Nephron (organoid): ENCODE data around the gene UBE4B.

Experiments used
- H3K27ac Mint-ChIP-seq, 3 experiments: 2 replicates each; pipeline ENCODE4 v1.8.0; 2020; ENCODE audit warnings: mixed read lengths in 3 of 3, mild to moderate bottlenecking in 2 of 3, moderate library complexity in 1 of 3
- H3K27me3 Mint-ChIP-seq: 2 replicates; pipeline ENCODE4 v1.8.0; 2021; ENCODE audit warnings: low read depth, mild to moderate bottlenecking, moderate library complexity, mixed read lengths
- H3K36me3 Mint-ChIP-seq: 2 replicates; pipeline ENCODE4 v1.8.0; 2020; ENCODE audit warnings: low read depth, mixed read lengths
- H3K4me1 Mint-ChIP-seq: 2 replicates; pipeline ENCODE4 v1.8.0; 2020; ENCODE audit warnings: mixed read lengths
- H3K4me3 Mint-ChIP-seq, 3 experiments: 2 replicates each; pipeline ENCODE4 v1.8.0; 2020; ENCODE audit warnings: mild to moderate bottlenecking in 3 of 3, mixed read lengths in 3 of 3, moderate library complexity in 2 of 3
- H3K9me3 Mint-ChIP-seq: 2 replicates; pipeline ENCODE4 v1.8.0; 2020; ENCODE audit warnings: mixed read lengths
- TF ChIP-seq, protein P1 (sequence below), 3 experiments: fragments of 200-600 bp; sonication (generic); IDR thresholded peaks; one replicate each; pipeline ENCODE4 v1.5.0; 2021; ENCODE audit warnings: antibody characterized with exemption in 3 of 3; ENCODE audit not compliant: unreplicated experiment in 3 of 3

UBE4B gene

DNA sequence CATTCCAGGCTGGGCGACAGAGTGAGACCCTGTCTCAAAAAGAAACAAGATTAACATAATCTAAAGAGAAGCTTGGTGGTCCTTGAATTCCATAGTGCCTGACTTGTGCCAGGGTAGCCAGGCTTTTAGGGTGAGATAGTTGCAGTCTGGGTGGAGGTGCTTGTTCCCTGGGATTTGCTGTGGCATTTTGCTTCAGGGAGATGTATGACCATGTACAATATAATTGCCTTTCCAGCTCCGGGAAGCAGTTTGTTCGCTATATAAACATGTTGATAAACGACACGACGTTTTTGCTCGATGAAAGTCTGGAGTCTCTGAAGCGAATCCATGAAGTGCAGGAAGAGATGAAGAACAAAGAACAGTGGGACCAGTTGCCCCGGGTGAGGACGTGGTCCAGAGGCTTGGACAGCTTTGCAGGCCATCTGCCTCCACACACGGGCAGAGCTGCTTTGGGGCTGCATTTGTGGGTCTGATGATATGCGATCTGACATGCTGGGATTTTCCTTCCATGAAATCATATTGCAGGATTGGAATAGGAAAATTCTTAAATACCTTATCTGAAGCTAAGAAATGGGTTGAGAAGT lies 128.2 kb downstream of the UBE4B start:
- H3K9me3 Mint-ChIP-seq, result no peaks in the 10 kb centered on the region
- H3K27me3 Mint-ChIP-seq, result no peaks in the 10 kb centered on the region
- H3K36me3 Mint-ChIP-seq, result peaks cover 49% of the 10 kb centered on the region
- no peak overlapping the region for H3K4me3 Mint-ChIP-seq
- TF ChIP-seq, protein P1, sequence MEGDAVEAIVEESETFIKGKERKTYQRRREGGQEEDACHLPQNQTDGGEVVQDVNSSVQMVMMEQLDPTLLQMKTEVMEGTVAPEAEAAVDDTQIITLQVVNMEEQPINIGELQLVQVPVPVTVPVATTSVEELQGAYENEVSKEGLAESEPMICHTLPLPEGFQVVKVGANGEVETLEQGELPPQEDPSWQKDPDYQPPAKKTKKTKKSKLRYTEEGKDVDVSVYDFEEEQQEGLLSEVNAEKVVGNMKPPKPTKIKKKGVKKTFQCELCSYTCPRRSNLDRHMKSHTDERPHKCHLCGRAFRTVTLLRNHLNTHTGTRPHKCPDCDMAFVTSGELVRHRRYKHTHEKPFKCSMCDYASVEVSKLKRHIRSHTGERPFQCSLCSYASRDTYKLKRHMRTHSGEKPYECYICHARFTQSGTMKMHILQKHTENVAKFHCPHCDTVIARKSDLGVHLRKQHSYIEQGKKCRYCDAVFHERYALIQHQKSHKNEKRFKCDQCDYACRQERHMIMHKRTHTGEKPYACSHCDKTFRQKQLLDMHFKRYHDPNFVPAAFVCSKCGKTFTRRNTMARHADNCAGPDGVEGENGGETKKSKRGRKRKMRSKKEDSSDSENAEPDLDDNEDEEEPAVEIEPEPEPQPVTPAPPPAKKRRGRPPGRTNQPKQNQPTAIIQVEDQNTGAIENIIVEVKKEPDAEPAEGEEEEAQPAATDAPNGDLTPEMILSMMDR (IDR thresholded peaks at IDR 0.05; ENCODE audit: unreplicated experiment in 3 of 3), result no peak
- H3K27ac Mint-ChIP-seq, result peak overlapping the region; percentile 29 to 61 (median 58)
- peaks cover 14% of the 10 kb centered on the region for H3K4me1 Mint-ChIP-seq

GRCh38 chr1:10161541-10162290 lies 129.0 kb downstream of the UBE4B start:
- Mint-ChIP-seq H3K27me3 (no peaks in the 10 kb centered on the region), H3K4me3 (no peak overlapping the region), H3K4me1 (peaks cover 14% of the 10 kb centered on the region), H3K9me3 (no peaks in the 10 kb centered on the region), H3K27ac (peak overlapping the region in 2 of 3 experiments; percentile 29 to 58), H3K36me3 (peaks cover 53% of the 10 kb centered on the region)
- TF ChIP-seq, protein P1 (IDR thresholded peaks at IDR 0.05; ENCODE audit: unreplicated experiment in 3 of 3), result no peak

GRCh38 chr1:10168912-10169514 lies 136.3 kb downstream of the UBE4B start:
- Mint-ChIP-seq H3K4me3 (no peak overlapping the region), H3K36me3 (peaks cover 65% of the 10 kb centered on the region), H3K27me3 (no peaks in the 10 kb centered on the region)

DNA sequence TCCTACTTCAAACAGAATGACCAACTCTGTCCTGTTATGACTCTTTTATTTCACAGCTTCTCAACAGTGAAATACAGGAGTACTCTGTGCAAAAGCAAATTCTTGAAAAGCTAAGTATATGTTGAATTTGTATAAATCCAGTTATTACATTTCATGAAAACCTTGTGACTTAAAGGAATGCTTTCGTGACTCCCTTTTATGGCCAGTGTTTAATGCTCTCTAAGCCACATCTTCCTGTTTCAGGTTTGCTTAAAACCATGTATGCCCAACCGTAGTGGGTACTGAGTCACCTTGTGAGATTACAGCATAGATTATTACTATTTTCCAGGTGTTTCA lies 137.4 kb downstream of the UBE4B start:
- Mint-ChIP-seq H3K27me3 (no peaks in the 10 kb centered on the region), H3K4me3 (no peak overlapping the region)

More at GRCh38 chr1:10168912-10169514, 136.3 kb downstream of the UBE4B start:
- Mint-ChIP-seq H3K9me3 (no peaks in the 10 kb centered on the region), H3K4me1 (peaks cover 6% of the 10 kb centered on the region), H3K27ac (peak overlapping the region; percentile 3 to 24 (median 14))
- TF ChIP-seq, protein P1 (IDR thresholded peaks at IDR 0.05; ENCODE audit: unreplicated experiment in 3 of 3), result no peak

DNA sequence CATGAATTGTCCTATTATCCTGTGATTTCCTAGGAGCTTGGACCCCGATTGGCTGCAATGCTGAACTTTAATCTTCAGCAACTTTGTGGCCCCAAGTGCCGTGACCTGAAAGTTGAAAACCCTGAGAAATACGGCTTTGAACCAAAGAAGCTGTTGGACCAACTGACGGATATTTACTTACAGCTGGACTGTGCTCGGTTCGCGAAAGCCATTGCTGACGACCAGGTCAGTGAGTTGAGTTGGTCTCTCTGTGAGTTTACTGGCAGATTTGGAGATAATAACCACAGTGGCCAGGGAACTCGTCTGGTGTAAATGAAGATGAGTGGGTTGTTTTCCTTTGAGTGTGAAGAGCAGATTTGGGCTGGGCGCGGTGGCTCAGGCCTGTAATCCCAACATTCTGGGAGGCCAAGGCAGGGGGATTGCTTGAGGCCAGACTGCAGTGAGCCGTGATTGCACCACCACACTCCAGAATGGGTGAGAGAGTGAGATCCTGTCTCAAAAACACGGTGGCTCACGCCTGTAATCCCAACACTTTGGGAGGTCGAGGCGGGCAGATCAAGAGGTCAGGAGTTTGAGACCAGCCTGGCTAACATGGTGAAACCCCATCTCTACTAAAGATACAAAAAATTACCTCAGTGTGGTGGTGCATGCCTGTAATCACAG lies 138.5 kb downstream of the UBE4B start:
- H3K27ac Mint-ChIP-seq, result no peak overlapping the region
- H3K9me3 Mint-ChIP-seq, result peaks cover 13% of the 10 kb centered on the region
- no peak overlapping the region for H3K4me3 Mint-ChIP-seq
- peaks cover 65% of the 10 kb centered on the region for H3K36me3 Mint-ChIP-seq
- TF ChIP-seq, protein P1 (IDR thresholded peaks at IDR 0.05; ENCODE audit: unreplicated experiment in 3 of 3), result no peak
- H3K27me3 Mint-ChIP-seq, result no peaks in the 10 kb centered on the region
- no peaks in the 10 kb centered on the region for H3K4me1 Mint-ChIP-seq

More for the DNA sequence above, 137.4 kb downstream of the UBE4B start:
- Mint-ChIP-seq H3K36me3 (peaks cover 65% of the 10 kb centered on the region), H3K27ac (no peak overlapping the region), H3K9me3 (peaks cover 5% of the 10 kb centered on the region), H3K4me1 (peaks cover 1% of the 10 kb centered on the region)
- TF ChIP-seq, protein P1 (IDR thresholded peaks at IDR 0.05; ENCODE audit: unreplicated experiment in 3 of 3), result no peak
